SU-DHL-6 (cell line): ENCODE measurements around the gene PLPPR2.
A peak's percentile ranks its signal among the peaks of the same experiment; 100 is the strongest.

Source experiments
- H2AFZ ChIP-seq: fragments of 200-600 bp; sonication (generic); 2 replicates; pipeline ENCODE4 v1.6.1; 2014; ENCODE audit warnings: low read depth, mild to moderate bottlenecking, moderate library complexity, mixed read lengths, antibody characterized with exemption, low read length; ENCODE audit not compliant: severe bottlenecking
- H3F3A ChIP-seq: fragments of 200-600 bp; shearing (Covaris generic); 2 replicates; pipeline ENCODE4 v1.6.0; 2016; ENCODE audit warnings: antibody characterized with exemption, mild to moderate bottlenecking; ENCODE audit not compliant: insufficient read depth
- H3K27ac ChIP-seq: fragments of 200-600 bp; sonication (generic); 2 replicates; pipeline ENCODE4 v1.5.1; 2016; ENCODE audit warnings: low read depth, mild to moderate bottlenecking, low read length, moderate library complexity, mixed read lengths
- H3K27me3 ChIP-seq: fragments of 200-600 bp; sonication (generic), shearing (Covaris generic); 2 replicates; pipeline ENCODE4 v1.6.0; 2014; ENCODE audit warnings: mild to moderate bottlenecking, low read length
- H3K36me3 ChIP-seq: fragments of 200-600 bp; sonication (generic); 2 replicates; pipeline ENCODE4 v1.6.1; 2014; ENCODE audit warnings: mild to moderate bottlenecking, low read length, mixed read lengths
- H3K4me2 ChIP-seq: fragments of 300-600, 200-600 bp; shearing (Covaris generic), sonication (generic); 2 replicates; pipeline ENCODE4 v1.6.0; 2014; ENCODE audit warnings: low read length, low read depth, mild to moderate bottlenecking; ENCODE audit not compliant: poor library complexity, severe bottlenecking
- H3K4me3 ChIP-seq: fragments of 200-600 bp; sonication (generic); 2 replicates; pipeline ENCODE4 v1.5.1; 2014; ENCODE audit warnings: antibody characterized with exemption, low read length, mild to moderate bottlenecking, mixed read lengths; ENCODE audit not compliant: insufficient read depth, poor library complexity, severe bottlenecking
- H3K79me2 ChIP-seq: fragments of 200-600 bp; sonication (generic); 2 replicates; pipeline ENCODE4 v1.6.1; 2014; ENCODE audit warnings: mild to moderate bottlenecking, low read length, moderate library complexity; ENCODE audit not compliant: insufficient read depth
- H3K9ac ChIP-seq: fragments of 200-600 bp; sonication (generic); 2 replicates; pipeline ENCODE4 v1.7.0; 2014; ENCODE audit warnings: mild to moderate bottlenecking, low read length
- H3K9me2 ChIP-seq: fragments of 200-600 bp; sonication (generic); replicated peaks from 2 replicates; pipeline ENCODE4 v1.6.1; 2014; ENCODE audit warnings: low read length; ENCODE audit not compliant: insufficient read depth
- H3K9me3 ChIP-seq: fragments of 200-600 bp; sonication (generic); 2 replicates; pipeline ENCODE4 v1.6.1; 2014; ENCODE audit warnings: low read length, mixed read lengths; ENCODE audit not compliant: insufficient read depth
- H4K20me1 ChIP-seq: fragments of 200-600 bp; sonication (generic); 2 replicates; pipeline ENCODE4 v1.6.1; 2014; ENCODE audit warnings: low read depth, mild to moderate bottlenecking, antibody characterized with exemption, low read length, moderate library complexity, mixed read lengths
- CTCF ChIP-seq: fragments of 200-600 bp; sonication (generic); IDR thresholded peaks from one replicate; pipeline ENCODE4 v1.5.1; 2017; ENCODE audit warnings: antibody characterized with exemption, mild to moderate bottlenecking, low read length, moderate library complexity; ENCODE audit not compliant: insufficient read depth, poor library complexity, severe bottlenecking
- EZH2phosphoT487 ChIP-seq: fragments of 200-600 bp; sonication (generic), shearing (Covaris generic); conservative IDR thresholded peaks from 2 replicates; pipeline ENCODE4 v1.6.1; 2018; ENCODE audit warnings: mild to moderate bottlenecking, antibody characterized with exemption, low read length, moderate library complexity, mixed read lengths

Gene PLPPR2

GRCh38 chr19:11370744-11371143 lies 15.5 kb downstream of the PLPPR2 start:
- Histone ChIP-seq H3K4me3 (no peak overlapping the region), H3K9me2 (no peaks in the 10 kb centered on the region), H4K20me1 (no peaks in the 10 kb centered on the region), H3K27me3 (no peaks in the 10 kb centered on the region), H2AFZ (no peak overlapping the region), H3F3A (no peaks in the 10 kb centered on the region), H3K9ac (no peak overlapping the region), H3K4me2 (no peak overlapping the region), H3K36me3 (no peaks in the 10 kb centered on the region), H3K79me2 (peaks cover 5% of the 10 kb centered on the region; the same call in 1 of the 2 replicates), H3K9me3 (no peaks in the 10 kb centered on the region), H3K27ac (no peak overlapping the region)
- no peak for TF ChIP-seq CTCF
- no peak for TF ChIP-seq EZH2phosphoT487

DNA sequence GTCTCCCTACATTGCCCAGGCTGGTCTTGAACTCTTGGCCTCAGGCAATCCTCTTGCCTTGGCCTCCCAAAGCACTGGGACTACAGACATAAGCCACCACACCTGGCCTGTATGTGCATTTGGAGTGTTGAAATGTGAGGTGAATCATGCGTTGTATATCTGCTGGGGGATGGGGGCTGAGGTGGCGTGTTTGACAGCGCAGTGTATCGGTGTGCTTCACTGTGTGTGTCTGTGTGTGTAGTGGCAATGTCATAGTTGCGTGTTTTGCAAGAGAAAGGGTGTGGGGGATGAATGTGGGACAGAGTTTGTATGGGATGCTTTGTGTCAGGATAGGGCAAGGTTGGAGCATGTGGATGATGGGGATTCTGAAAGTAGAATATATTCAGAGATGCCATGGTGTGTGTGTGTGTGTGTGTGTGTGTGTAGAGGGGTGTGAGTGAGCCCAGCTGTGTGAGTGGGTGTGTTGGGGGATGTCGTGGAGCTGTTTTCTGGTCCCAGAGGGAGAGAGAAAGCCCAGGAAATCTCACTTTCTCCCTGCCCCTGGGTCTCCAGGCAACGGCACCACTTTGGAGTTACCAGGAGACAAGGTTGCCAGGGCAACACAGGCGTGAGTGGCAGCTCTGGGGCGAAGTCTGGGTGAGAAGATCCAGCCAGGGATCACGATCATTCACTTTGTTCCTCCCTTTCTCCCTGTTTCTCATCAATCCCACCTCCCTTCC lies 18.1 kb downstream of the PLPPR2 start:
- Histone ChIP-seq H3F3A (peaks cover 11% of the 10 kb centered on the region), H4K20me1 (no peaks in the 10 kb centered on the region), H3K36me3 (no peaks in the 10 kb centered on the region), H2AFZ (peak overlapping the region; percentile 72), H3K9me3 (no peaks in the 10 kb centered on the region), H3K4me3 (peak overlapping the region; percentile 62), H3K27me3 (no peaks in the 10 kb centered on the region), H3K9ac (peak overlapping the region; percentile 69), H3K27ac (no peak overlapping the region), H3K9me2 (no peaks in the 10 kb centered on the region), H3K79me2 (peaks cover 9% of the 10 kb centered on the region; the same call in 1 of the 2 replicates), H3K4me2 (peak overlapping the region; percentile 81)
- TF ChIP-seq EZH2phosphoT487 (no peak), CTCF (no peak)

DNA sequence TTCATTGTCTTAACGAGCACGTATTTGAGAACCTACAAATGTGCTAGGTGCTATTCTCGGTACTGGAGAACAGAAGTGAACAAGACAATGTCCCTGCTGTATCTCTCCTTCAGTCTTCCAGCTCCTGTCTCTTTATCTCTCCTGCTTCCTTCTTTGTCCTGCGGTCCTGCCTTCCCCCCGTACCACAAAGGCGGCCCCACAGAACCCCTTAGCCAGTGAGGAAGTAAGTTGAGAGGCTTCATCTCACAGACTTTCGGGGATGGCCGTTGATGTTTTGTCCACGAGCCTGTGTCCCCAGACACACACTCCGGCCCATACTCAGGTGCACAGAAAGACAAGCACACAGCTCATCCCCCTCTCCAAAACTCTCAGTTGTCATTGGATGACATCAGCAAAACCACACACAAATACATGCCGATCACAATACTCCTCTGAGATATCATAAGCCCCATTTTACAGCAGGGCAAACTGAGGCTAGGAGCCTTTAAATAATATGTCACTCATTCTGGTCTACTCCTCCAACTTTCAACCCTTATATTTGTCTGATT lies 18.7 kb downstream of the PLPPR2 start:
- peak overlapping the region; percentile 17; the same call in 1 of the 2 replicates for H3K27ac ChIP-seq
- peak overlapping the region; percentile 62 for H3K4me3 ChIP-seq
- peak overlapping the region; percentile 69 for H3K9ac ChIP-seq
- H3K27me3 ChIP-seq: no peaks in the 10 kb centered on the region
- no peaks in the 10 kb centered on the region for H3K9me3 ChIP-seq
- H2AFZ ChIP-seq: peak overlapping the region; percentile 72
- H3K36me3 ChIP-seq: no peaks in the 10 kb centered on the region
- no peaks in the 10 kb centered on the region for H4K20me1 ChIP-seq
- peaks cover 9% of the 10 kb centered on the region; the same call in 1 of the 2 replicates for H3K79me2 ChIP-seq
- no peaks in the 10 kb centered on the region for H3K9me2 ChIP-seq
- peak overlapping the region; percentile 81 for H3K4me2 ChIP-seq
- TF ChIP-seq EZH2phosphoT487 (no peak), CTCF (no peak)
- peaks cover 18% of the 10 kb centered on the region for H3F3A ChIP-seq
